Suprapubic skin (tissue), 4 donors: ENCODE results near the gene SHROOM2.

Experiments
- CTCF ChIP-seq, 2 donors: fragments of 200-600 bp in 1 of 2; fragments of 450-650 bp in 1 of 2; sonication (generic) in 1 of 2; IDR thresholded peaks; one replicate each; pipeline ENCODE4 v1.5.1; 2016 to 2019; ENCODE audit warnings: antibody characterized with exemption in 2 of 2, mild to moderate bottlenecking in 1 of 2, moderate library complexity in 1 of 2
- POLR2A ChIP-seq, 2 donors: fragments of 450-650 bp; IDR thresholded peaks; one replicate each; pipeline ENCODE4 v1.6.1; 2017; ENCODE audit warnings: antibody characterized with exemption in 2 of 2, mild to moderate bottlenecking in 2 of 2, moderate library complexity in 2 of 2
- POLR2AphosphoS5 ChIP-seq, 3 donors: sonication (generic); formaldehyde crosslinking; IDR thresholded peaks; one replicate each; pipeline ENCODE4 v1.6.1; 2017; ENCODE audit warnings: antibody characterized with exemption in 3 of 3

GRCh38 chrX:9797384-9798360 lies 11.4 kb downstream of the SHROOM2 start:
- TF ChIP-seq CTCF (IDR thresholded peaks at IDR 0.05) (no peak), POLR2A (IDR thresholded peaks at IDR 0.05) (no peak), POLR2AphosphoS5 (IDR thresholded peaks at IDR 0.05) (no peak)
